Measurements from ENCODE around the gene ECI1.

DNA sequence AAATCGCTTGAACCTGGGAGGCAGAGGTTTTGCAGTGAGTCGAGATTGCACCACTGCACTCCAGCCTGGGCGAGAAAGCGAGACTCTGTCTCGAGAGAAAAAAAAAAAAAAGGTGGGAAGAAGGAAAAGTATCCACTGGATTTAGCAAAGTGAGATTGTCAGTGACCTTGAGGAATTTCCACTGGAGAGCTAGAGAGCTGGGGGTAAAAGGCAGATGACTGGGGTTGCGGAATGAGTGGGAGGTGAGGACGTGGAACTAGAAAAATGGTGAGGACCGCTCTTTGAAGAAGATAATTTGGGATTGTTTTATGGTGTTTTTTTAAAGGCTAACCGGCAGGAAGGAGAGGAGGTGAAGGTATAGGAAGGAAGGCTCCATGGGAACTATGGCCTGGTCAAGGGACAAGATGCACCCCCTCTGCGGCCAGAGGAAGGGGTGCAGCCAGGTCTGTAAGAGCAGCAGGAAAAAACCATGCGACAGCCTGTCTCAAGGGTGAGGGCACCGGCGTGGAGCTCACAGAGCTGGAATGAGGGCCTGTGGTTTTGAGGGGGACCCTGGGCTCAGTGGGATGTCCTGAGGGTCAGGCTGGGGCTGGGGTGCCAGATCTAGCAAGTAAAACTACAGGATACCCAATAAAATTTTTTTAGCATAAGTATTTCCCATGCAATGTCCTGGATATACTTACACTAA lies 46.8 kb downstream of the ECI1 start:
- TF ChIP-seq, protein P1, sequence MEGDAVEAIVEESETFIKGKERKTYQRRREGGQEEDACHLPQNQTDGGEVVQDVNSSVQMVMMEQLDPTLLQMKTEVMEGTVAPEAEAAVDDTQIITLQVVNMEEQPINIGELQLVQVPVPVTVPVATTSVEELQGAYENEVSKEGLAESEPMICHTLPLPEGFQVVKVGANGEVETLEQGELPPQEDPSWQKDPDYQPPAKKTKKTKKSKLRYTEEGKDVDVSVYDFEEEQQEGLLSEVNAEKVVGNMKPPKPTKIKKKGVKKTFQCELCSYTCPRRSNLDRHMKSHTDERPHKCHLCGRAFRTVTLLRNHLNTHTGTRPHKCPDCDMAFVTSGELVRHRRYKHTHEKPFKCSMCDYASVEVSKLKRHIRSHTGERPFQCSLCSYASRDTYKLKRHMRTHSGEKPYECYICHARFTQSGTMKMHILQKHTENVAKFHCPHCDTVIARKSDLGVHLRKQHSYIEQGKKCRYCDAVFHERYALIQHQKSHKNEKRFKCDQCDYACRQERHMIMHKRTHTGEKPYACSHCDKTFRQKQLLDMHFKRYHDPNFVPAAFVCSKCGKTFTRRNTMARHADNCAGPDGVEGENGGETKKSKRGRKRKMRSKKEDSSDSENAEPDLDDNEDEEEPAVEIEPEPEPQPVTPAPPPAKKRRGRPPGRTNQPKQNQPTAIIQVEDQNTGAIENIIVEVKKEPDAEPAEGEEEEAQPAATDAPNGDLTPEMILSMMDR (IDR thresholded peaks at IDR 0.05): no peak
- TF ChIP-seq POLR2A (IDR thresholded peaks at IDR 0.05): no peak

Data from body of pancreas (tissue), 4 donors.